GM19043 (cell line): ENCODE data around the gene NLRC3.
"Not testable (repeated sequence)": the region's sequence is repeated elsewhere in the genome, so short reads cannot be mapped to it uniquely, and the experiment has no call there.

Source experiments
- ATAC-seq: cut with Tn5 transposase; IDR thresholded peaks from one replicate; pipeline ENCODE4 v1.9.1; 2021; ENCODE audit warnings: low read depth; ENCODE audit not compliant: unreplicated experiment

The NLRC3 gene

DNA sequence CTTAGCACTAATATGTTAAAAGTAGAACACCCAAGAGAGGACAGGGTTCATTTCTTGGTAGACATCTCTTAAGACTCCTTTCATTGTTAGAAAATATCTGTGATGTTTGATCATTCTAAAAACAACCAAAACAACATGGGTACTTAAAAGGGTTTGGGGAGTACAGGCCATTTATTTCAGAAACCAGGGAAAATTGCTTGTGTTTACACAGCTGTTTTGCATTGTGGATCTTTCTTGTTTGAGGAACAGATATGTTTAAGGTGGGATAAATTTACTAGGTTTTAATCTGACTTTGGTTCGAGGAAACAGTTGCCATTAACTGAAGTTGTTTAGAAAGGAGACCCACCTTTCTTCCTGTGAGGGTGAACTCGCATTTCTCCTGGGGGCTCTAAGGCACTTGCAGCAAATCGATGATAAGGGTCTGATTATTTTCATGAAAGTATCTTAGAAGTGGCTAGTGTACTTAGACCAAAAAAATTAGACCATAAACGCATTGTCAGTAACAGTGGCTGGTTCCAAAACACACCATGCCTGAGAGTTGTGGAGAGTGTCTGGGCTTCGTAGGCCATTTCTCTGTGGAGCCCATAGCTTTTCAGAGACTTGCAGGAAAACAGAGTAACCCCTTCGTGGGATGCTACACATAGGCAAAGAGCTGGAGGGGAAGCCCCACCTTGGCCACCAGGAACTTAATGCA lies 58.8 kb downstream of the NLRC3 start:
- ATAC-seq = no peak

DNA sequence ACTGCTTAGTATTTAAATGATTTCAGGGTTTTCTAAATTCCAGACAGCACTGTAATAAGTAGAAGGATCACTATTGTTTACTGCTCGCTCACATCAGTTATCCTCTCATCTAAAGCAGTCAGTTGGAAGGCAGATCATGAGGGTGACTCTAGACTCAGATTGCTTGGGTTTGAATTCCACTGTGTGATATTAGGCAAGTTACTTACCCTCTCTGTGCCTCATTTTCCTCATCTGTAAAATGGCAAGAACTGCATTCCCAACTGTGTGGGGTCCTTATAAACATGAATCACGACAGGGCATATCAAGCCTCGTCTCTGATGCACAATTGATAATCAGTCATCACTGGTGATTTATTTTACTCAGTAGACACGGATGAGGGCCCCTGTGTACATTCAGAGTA lies 61.3 kb downstream of the NLRC3 start:
- no peak for ATAC-seq

- no peak for ATAC-seq
Observed at GRCh38 chr16:3514621-3515020, 62.6 kb downstream of the NLRC3 start.

GRCh38 chr16:3513892-3514583 lies 63.2 kb downstream of the NLRC3 start:
- ATAC-seq = no peak

- no peak for ATAC-seq
Observed at GRCh38 chr16:3511286-3512180, 65.7 kb downstream of the NLRC3 start.

- no peak for ATAC-seq
Observed at GRCh38 chr16:3510416-3510815, 66.8 kb downstream of the NLRC3 start.

- no peak for ATAC-seq
Observed at GRCh38 chr16:3509470-3509928, 67.7 kb downstream of the NLRC3 start.

GRCh38 chr16:3508736-3509135 lies 68.5 kb downstream of the NLRC3 start:
- ATAC-seq = no peak

DNA sequence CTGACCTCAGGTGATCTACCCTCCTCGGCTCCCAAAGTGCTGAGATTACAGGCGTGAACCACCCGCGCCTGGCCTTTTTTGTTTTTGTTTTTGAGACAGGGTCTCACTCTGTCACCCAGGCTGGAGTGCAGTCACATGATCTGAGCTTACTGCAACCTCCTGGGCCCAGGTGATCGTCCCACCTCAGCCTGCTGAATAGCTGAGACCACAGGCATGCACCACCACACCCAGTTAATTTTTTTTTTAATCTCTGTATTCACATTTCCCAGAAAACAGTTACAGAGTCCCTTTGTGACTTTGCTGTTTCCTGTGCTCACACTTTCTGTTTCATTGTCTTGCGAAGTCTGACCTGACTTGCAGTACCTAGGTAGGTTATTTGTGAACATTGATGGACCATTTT lies 73.7 kb downstream of the NLRC3 start:
- no peak for ATAC-seq

DNA sequence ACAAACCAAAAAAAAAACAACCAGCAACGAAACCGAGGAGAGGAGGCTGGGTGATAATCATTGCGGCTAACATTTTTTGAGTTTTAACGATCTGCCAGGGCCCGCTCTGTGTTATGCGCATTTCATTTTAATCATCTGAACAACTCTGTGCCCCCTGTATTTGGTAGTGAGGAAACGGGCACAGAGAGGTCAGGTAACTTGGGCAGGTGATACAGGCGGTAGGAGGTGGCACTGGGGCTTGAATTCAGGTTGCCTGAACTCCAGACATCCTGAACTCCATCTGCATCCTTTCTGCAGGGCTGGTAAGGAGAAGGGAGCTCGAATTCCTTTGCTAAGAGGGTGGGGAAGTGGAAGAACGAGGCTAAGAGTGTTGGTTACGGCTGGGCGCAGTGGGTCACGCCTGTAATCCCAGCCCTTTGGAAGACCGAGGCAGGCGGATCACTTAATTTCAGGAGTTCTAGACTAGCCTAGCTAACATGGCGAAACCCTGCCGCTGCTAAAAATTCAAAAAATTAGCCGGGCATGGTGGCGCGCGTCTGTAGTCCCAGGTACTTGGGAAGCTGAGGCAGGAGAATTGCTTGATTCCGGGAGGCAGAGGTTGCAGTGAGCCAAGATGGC lies 75.3 kb downstream of the NLRC3 start:
- no peak for ATAC-seq

- not testable (repeated sequence) for ATAC-seq
Observed at GRCh38 chr16:3501412-3501761, 75.8 kb downstream of the NLRC3 start.

DNA sequence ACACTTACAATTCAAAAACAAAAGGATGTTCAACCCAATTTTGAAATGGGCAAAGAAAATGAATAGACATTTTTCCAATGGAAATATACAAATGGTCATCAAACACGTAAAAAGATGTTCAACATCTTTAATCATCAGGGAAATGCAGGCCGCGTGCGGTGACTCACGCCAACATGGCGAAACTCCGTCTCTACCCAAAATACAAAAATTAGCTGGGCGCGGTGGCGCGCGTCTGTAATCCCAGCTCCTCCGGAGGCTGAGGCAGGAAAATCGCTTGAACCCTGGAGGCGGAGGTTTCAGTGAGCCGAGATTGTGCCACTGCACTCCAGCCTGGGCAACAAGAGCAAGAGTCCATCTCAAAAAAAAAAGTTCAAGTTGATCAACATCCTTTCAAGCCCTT lies 78.2 kb downstream of the NLRC3 start:
- no peak for ATAC-seq

- no peak for ATAC-seq
Observed at GRCh38 chr16:3497771-3498170, 79.4 kb downstream of the NLRC3 start.

DNA sequence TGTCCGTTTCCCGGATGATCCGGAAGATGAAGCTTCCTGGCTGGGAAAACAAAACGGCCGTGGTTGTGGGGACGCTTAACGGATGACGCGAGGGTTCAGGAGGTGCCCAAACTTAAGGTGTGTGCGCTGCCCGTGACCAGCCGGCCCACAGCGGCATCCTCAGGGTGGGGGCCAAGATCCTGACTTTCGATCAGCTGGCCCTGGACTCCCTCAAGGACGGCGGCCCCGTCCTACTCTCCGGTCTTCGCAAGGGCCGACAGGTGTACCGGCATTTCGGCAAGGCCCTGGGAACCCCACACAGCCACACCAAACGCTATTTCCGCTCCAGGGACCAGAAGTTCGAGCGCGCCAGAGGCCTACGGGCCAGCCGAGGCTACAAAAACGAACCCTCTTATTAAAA lies 80.8 kb downstream of the NLRC3 start:
- no peak for ATAC-seq

- no peak for ATAC-seq
Observed at GRCh38 chr16:3495176-3495575, 82.0 kb downstream of the NLRC3 start, which contains the start of gene C16orf90. TSS of gene C16orf90 (minus strand) at chr16:3495489. CDS start at chr16:3495421, 68 bp downstream.

- ATAC-seq = no peak
Observed at GRCh38 chr16:3494386-3494973, 82.7 kb downstream of the NLRC3 start.

GRCh38 chr16:3492356-3492755 lies 84.8 kb downstream of the NLRC3 start:
- ATAC-seq = no peak

GRCh38 chr16:3490911-3491629 lies 86.1 kb downstream of the NLRC3 start:
- no peak for ATAC-seq
